Esophagus muscularis mucosa (tissue), 4 donors: ENCODE measurements around the gene GNPTG. TPM values are rescaled to one million over a fixed set of nuclear protein-coding genes. Genes with fewer than 3 reads are reported as not detected.

Experiments used
- DNase-seq: peaks from one replicate; pipeline ENCODE4 v3.0.0-alpha.2; 2017; ENCODE audit errors: extremely low spot score
- H3K27ac ChIP-seq, 4 donors: fragments of 200-600 bp; sonication (generic); replicated peaks in 1 of 4; 1 replicate in 3 of 4; 2 replicates in 1 of 4; pipeline ENCODE4 v1.5.1; 2016 to 2019; ENCODE audit warnings: mild to moderate bottlenecking in 1 of 4
- H3K27me3 ChIP-seq, 4 donors: fragments of 200-600 bp; sonication (generic); one replicate each; pipeline versions ENCODE4 v1.5.1 to v1.6.0; 2016 to 2019
- H3K36me3 ChIP-seq, 4 donors: fragments of 200-600 bp; sonication (generic); one replicate each; pipeline ENCODE4 v1.5.1; 2016 to 2019
- H3K4me1 ChIP-seq, 4 donors: fragments of 200-600 bp; sonication (generic); one replicate each; pipeline ENCODE4 v1.5.1; 2016 to 2019
- H3K4me3 ChIP-seq, 4 donors: fragments of 200-600 bp; sonication (generic); 1 replicate in 2 of 4; 2 replicates in 2 of 4; pipeline ENCODE4 v1.5.1; 2016 to 2019; ENCODE audit warnings: mild to moderate bottlenecking in 4 of 4, moderate library complexity in 1 of 4
- H3K9me3 ChIP-seq, 4 donors: fragments of 200-600 bp; sonication (generic); 1 replicate in 3 of 4; 2 replicates in 1 of 4; pipeline ENCODE4 v1.5.1; 2016 to 2019
- CTCF ChIP-seq, 3 experiments: fragments of 200-600 bp in 2 of 3; fragments of 450-650 bp in 1 of 3; sonication (generic) in 2 of 3; IDR thresholded peaks; one replicate each; pipeline ENCODE4 v1.5.1; 2017 to 2019; ENCODE audit warnings: antibody characterized with exemption in 3 of 3, mild to moderate bottlenecking in 2 of 3, moderate library complexity in 1 of 3
- EP300 ChIP-seq: sonication (generic); formaldehyde crosslinking; IDR thresholded peaks from one replicate; pipeline ENCODE4 v1.6.1; 2017; ENCODE audit warnings: antibody characterized with exemption
- POLR2A ChIP-seq: fragments of 450-650 bp; IDR thresholded peaks from one replicate; pipeline ENCODE4 v1.6.1; 2017; ENCODE audit warnings: antibody characterized with exemption, moderate library complexity, mild to moderate bottlenecking, low read depth
- POLR2AphosphoS5 ChIP-seq, 2 donors: sonication (generic); formaldehyde crosslinking; IDR thresholded peaks; one replicate each; pipeline ENCODE4 v1.6.1; 2017; ENCODE audit warnings: antibody characterized with exemption in 2 of 2
- WGBS: methylation state at CpG from one replicate; pipeline ENCODE4 v1.1.5; 2018; 5-methylcytosine and 5-hydroxymethylcytosine counted together
- intact Hi-C: fragments of 100-400 bp; cut with DNase I; formaldehyde crosslinking; loops from one replicate; pipeline ENCODE4 v1.15.1; 2023
- total RNA-seq, 4 donors: library from RNA; depleted of rRNA; stranded (reverse); fragments of >200 nt; gene quantifications; one replicate each; pipeline versions ENCODE4 v1.1.0 to v1.2.1, GENCODE V29; 2016

The GNPTG gene
- total RNA-seq, 4 donors from 2014 or later: 54.4 to 70.5 (median 61.1) TPM

- intact Hi-C loops: no loop called here
- Histone ChIP-seq H3K4me1 (peaks cover under 1 to 16% (median 6%) of the 10 kb centered on the region in 4 donors), H3K27me3 (no peaks in the 10 kb centered on the region), H3K36me3 (peaks cover 83 to 100% (median 98%) of the 10 kb centered on the region in 4 donors), H3K4me3 (no peak overlapping the region), H3K27ac (no peak overlapping the region), H3K9me3 (no peaks in the 10 kb centered on the region)
- DNase-seq: no peak
- 92% methylated on average over 27 of the region's 33 CpGs for WGBS
- TF ChIP-seq EP300 (no peak), POLR2AphosphoS5 (IDR thresholded peaks at IDR 0.05) (no peak), CTCF (IDR thresholded peaks at IDR 0.05) (no peak), POLR2A (no peak)
Measured at GRCh38 chr16:1319041-1319440, 32.7 kb upstream of the GNPTG start.

- DNase-seq: no peak
- Histone ChIP-seq H3K9me3 (no peaks in the 10 kb centered on the region), H3K4me1 (peaks cover 0 to 8% (median 0%) of the 10 kb centered on the region in 4 donors), H3K4me3 (no peak overlapping the region), H3K36me3 (peaks cover 77 to 100% (median 98%) of the 10 kb centered on the region in 4 donors), H3K27me3 (no peaks in the 10 kb centered on the region), H3K27ac (no peak overlapping the region)
- intact Hi-C loops: no loop called here
- 79% methylated on average over 12 of the region's 12 CpGs for WGBS
- TF ChIP-seq POLR2AphosphoS5 (IDR thresholded peaks at IDR 0.05) (no peak), CTCF (IDR thresholded peaks at IDR 0.05) (no peak), EP300 (no peak), POLR2A (no peak)
Measured at GRCh38 chr16:1320097-1320496, 31.6 kb upstream of the GNPTG start.

GRCh38 chr16:1320658-1321240 is 31.0 kb upstream of the GNPTG start:
- WGBS: 83% methylated on average over 6 of the region's 22 CpGs
- Histone ChIP-seq H3K27me3 (no peaks in the 10 kb centered on the region), H3K9me3 (no peaks in the 10 kb centered on the region), H3K4me3 (no peak overlapping the region), H3K27ac (no peak overlapping the region), H3K4me1 (peaks cover 0 to 6% (median 0%) of the 10 kb centered on the region in 4 donors), H3K36me3 (peaks cover 74 to 100% (median 98%) of the 10 kb centered on the region in 4 donors)
- no peak for TF ChIP-seq POLR2AphosphoS5 (IDR thresholded peaks at IDR 0.05)
- DNase-seq: no peak
- intact Hi-C loops: no loop called here

GRCh38 chr16:1322407-1322806 is 29.3 kb upstream of the GNPTG start:
- 94% methylated on average over 8 of the region's 8 CpGs for WGBS
- no peak overlapping the region for H3K4me3 ChIP-seq

More at GRCh38 chr16:1322407-1322806, 29.3 kb upstream of the GNPTG start:
- H3K27ac ChIP-seq: no peak overlapping the region
- TF ChIP-seq POLR2AphosphoS5 (IDR thresholded peaks at IDR 0.05) (no peak), CTCF (IDR thresholded peaks at IDR 0.05) (no peak), POLR2A (no peak), EP300 (no peak)
- H3K36me3 ChIP-seq: peaks cover 58 to 96% (median 95%) of the 10 kb centered on the region in 4 donors
- DNase-seq: no peak
- no peaks in the 10 kb centered on the region for H3K9me3 ChIP-seq
- peaks cover 0 to 7% (median 2%) of the 10 kb centered on the region in 4 donors for H3K4me1 ChIP-seq
- intact Hi-C loops: no loop called here
- H3K27me3 ChIP-seq: no peaks in the 10 kb centered on the region
